HCT116 (cell line): ENCODE data around the gene CTNNA1. TPM values are rescaled to one million over a fixed set of nuclear protein-coding genes. Genes with fewer than 3 reads are reported as not detected.

Experiments used
- ATAC-seq: fragments of 200-7000 bp; cut with Tn5 transposase; 2 replicates; pipeline ENCODE4 v1.9.1; 2020; ENCODE audit warnings: mild to moderate bottlenecking, moderate library complexity
- BruUV-seq: library from RNA; stranded (reverse); fragments of 400-500 nt; replicated peaks from 2 replicates; lab custom pipeline; 2021; lab: Mats Ljungman, UMichigan
- CTCF ChIA-PET: fragments of 300-600 bp; sonication (Branson Sonifier 250); formaldehyde crosslinking; loops from one replicate; lab custom pipeline; 2021; ENCODE audit warnings: antibody characterized with exemption; lab: Charles Lee
- POLR2A ChIA-PET: fragments of 300-600, 350-600 bp; sonication (Branson Sonifier 250); formaldehyde crosslinking; loops from one replicate; lab custom pipeline; 2021; ENCODE audit warnings: antibody characterized with exemption; lab: Charles Lee
- RAD21 ChIA-PET, 2 experiments: fragments of 300-600 bp; sonication (Branson Sonifier 250); formaldehyde crosslinking; loops; one replicate each; lab custom pipeline; 2023; ENCODE audit warnings: low total read pairs in 2 of 2; ENCODE audit not compliant: uncharacterized antibody in 2 of 2, unreplicated experiment in 2 of 2, low non-redundant PET in 1 of 2; lab: Charles Lee
- DNase-seq: peaks from one replicate; pipeline ENCODE4 v3.0.0-alpha.2; 2010; ENCODE audit warnings: low read depth, low spot score
- H2AFZ ChIP-seq: fragments of 200-600 bp; shearing (Covaris generic), sonication (generic); 2 replicates; pipeline ENCODE4 v1.6.1; 2017; ENCODE audit warnings: low read depth, mixed run types, mixed read lengths, antibody characterized with exemption, low read length; ENCODE audit not compliant: poor library complexity, severe bottlenecking
- H3K27ac ChIP-seq: 2 replicates; pipeline ENCODE4 v1.5.1; 2012; ENCODE audit warnings: low read depth, low read length
- H3K27me3 ChIP-seq: fragments of 200-600 bp; sonication (generic); 2 replicates; pipeline ENCODE4 v1.6.1; 2016; ENCODE audit warnings: mixed run types, low read length, mixed read lengths; ENCODE audit not compliant: insufficient read depth
- H3K36me3 ChIP-seq, 2 experiments: fragments of 200-500 bp in 1 of 2; fragments of 200-600 bp in 1 of 2; sonication (Bioruptor generic) in 1 of 2; sonication (generic) in 1 of 2; 2 replicates each; pipeline versions ENCODE4 v1.5.1 to v1.6.1; 2014 to 2016; ENCODE audit warnings: low read length in 2 of 2, inconsistent platforms in 1 of 2, mixed read lengths in 1 of 2, mixed run types in 1 of 2; ENCODE audit not compliant: insufficient read depth in 2 of 2, control insufficient read depth in 1 of 2
- H3K4me1 ChIP-seq, 2 experiments: fragments of 200-600 bp in 1 of 2; sonication (generic) in 1 of 2; 2 replicates each; pipeline versions ENCODE4 v1.5.1 to v1.6.1; 2012 to 2017; ENCODE audit warnings: low read length in 2 of 2, inconsistent platforms in 1 of 2, mild to moderate bottlenecking in 1 of 2, mixed read lengths in 1 of 2, mixed run types in 1 of 2, moderate library complexity in 1 of 2; ENCODE audit not compliant: insufficient read depth in 2 of 2, control insufficient read depth in 1 of 2
- H3K4me2 ChIP-seq: fragments of 200-600 bp; sonication (generic); 2 replicates; pipeline ENCODE4 v1.6.1; 2017; ENCODE audit warnings: mixed run types, low read length, mixed read lengths
- H3K4me3 ChIP-seq, 2 experiments: fragments of 200-600 bp in 1 of 2; sonication (generic) in 1 of 2; replicated peaks in 1 of 2; 2 replicates each; pipeline ENCODE4 v1.5.1; 2011 to 2016; ENCODE audit warnings: low read length in 2 of 2, control low read depth in 1 of 2, low read depth in 1 of 2, mild to moderate bottlenecking in 1 of 2, mixed read lengths in 1 of 2, mixed run types in 1 of 2
- H3K79me2 ChIP-seq: fragments of 200-600 bp; sonication (generic); 2 replicates; pipeline ENCODE4 v1.6.1; 2017; ENCODE audit warnings: mild to moderate bottlenecking, mixed run types, low read length, moderate library complexity, mixed read lengths; ENCODE audit not compliant: insufficient read depth
- H3K9ac ChIP-seq: fragments of 200-600 bp; sonication (generic); 2 replicates; pipeline ENCODE4 v1.6.1; 2016; ENCODE audit warnings: low read length, mixed read lengths
- H3K9me2 ChIP-seq: fragments of 200-600 bp; sonication (generic), shearing (Covaris generic); 2 replicates; pipeline ENCODE4 v1.6.1; 2017; ENCODE audit warnings: mixed run types, mild to moderate bottlenecking, moderate library complexity; ENCODE audit not compliant: insufficient read depth
- H3K9me3 ChIP-seq, 2 experiments: fragments of 200-500 bp in 1 of 2; fragments of 200-600 bp in 1 of 2; sonication (Bioruptor generic) in 1 of 2; sonication (generic) in 1 of 2; 2 replicates each; pipeline ENCODE4 v1.6.1; 2014 to 2017; ENCODE audit warnings: low read length in 2 of 2, mixed read lengths in 2 of 2, inconsistent platforms in 1 of 2, low read depth in 1 of 2, mild to moderate bottlenecking in 1 of 2, mixed run types in 1 of 2, moderate library complexity in 1 of 2; ENCODE audit not compliant: control insufficient read depth in 1 of 2, insufficient read depth in 1 of 2
- H4K20me1 ChIP-seq: fragments of 200-600 bp; sonication (generic), shearing (Covaris generic); 2 replicates; pipeline ENCODE4 v1.6.1; 2017; ENCODE audit warnings: mixed run types, mild to moderate bottlenecking, moderate library complexity; ENCODE audit not compliant: insufficient read depth
- EGR1 ChIP-seq: IDR thresholded peaks from 2 replicates; pipeline ENCODE4 v1.6.1; 2012; ENCODE audit warnings: low read depth
- ELF1 ChIP-seq: IDR thresholded peaks from 2 replicates; pipeline ENCODE4 v1.6.1; 2012; ENCODE audit warnings: low read depth, borderline replicate concordance
- JUND ChIP-seq: IDR thresholded peaks from 2 replicates; pipeline ENCODE4 v1.6.1; 2012
- SIN3A ChIP-seq: IDR thresholded peaks from 2 replicates; pipeline ENCODE4 v1.6.1; 2012; ENCODE audit warnings: low read depth
- SP1 ChIP-seq: IDR thresholded peaks from 2 replicates; pipeline ENCODE4 v1.6.1; 2012; ENCODE audit warnings: low read depth
- SRF ChIP-seq: IDR thresholded peaks from 2 replicates; pipeline ENCODE4 v1.6.1; 2012; ENCODE audit warnings: low read depth
- ZNF274 ChIP-seq: fragments of 200-500 bp; sonication (Bioruptor generic); IDR thresholded peaks from 2 replicates; pipeline ENCODE4 v1.6.1; 2014; ENCODE audit warnings: mild to moderate bottlenecking, low read depth, low read length, inconsistent platforms
- intact Hi-C: fragments of 100-400 bp; cut with micrococcal nuclease; formaldehyde crosslinking; loops from 2 replicates; pipeline ENCODE4 v1.10.0; 2022
- total RNA-seq: library from RNA; stranded (reverse); gene quantifications from one replicate; pipeline ENCODE4 v1.2.1, GENCODE V29; 2021; ENCODE audit not compliant: unreplicated experiment
- TF ChIP-seq, protein P1 (sequence below): IDR thresholded peaks from 2 replicates; pipeline ENCODE4 v1.6.1; 2011; ENCODE audit warnings: mild to moderate bottlenecking, low read length, moderate library complexity; ENCODE audit not compliant: insufficient replicate concordance; ENCODE audit errors: extremely low read depth
- TF ChIP-seq, protein P2 (sequence below): IDR thresholded peaks from 2 replicates; pipeline ENCODE4 v1.6.1; 2012; ENCODE audit warnings: low read depth

The CTNNA1 gene
- total RNA-seq, 1 experiment from 2014 or later: 313 TPM

DNA sequence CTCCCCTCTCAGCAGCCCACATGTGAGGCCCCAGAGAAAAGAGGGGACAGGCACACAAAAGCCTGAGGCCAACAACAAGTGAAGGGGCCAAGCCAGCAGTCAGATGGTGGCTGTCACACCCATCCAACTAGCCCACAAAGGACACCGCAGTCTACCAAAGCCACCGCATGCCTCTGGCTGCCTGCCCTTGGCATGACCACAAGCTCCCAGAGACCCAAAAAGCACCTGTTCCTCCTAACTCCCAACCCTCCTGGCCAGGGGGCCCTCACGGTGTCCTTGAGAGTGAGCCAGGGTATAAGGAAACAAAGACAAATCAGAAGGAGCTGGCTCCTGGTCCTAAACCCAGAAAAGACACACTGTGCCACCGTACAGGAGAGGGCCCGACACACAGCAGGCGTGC lies 199.7 kb downstream of the CTNNA1 start:
- Histone ChIP-seq H3K4me1 (no peaks in the 10 kb centered on the region), H3K27ac (no peak overlapping the region), H4K20me1 (no peaks in the 10 kb centered on the region), H3K4me3 (no peak overlapping the region), H2AFZ (no peak overlapping the region), H3K9ac (no peak overlapping the region), H3K9me2 (no peaks in the 10 kb centered on the region), H3K36me3 (no peaks in the 10 kb centered on the region), H3K27me3 (no peaks in the 10 kb centered on the region), H3K4me2 (no peak overlapping the region), H3K9me3 (no peaks in the 10 kb centered on the region), H3K79me2 (no peaks in the 10 kb centered on the region)
- TF ChIP-seq SP1 (no peak), SRF (no peak), JUND (no peak), ELF1 (no peak), EGR1 (no peak), SIN3A (no peak), ZNF274 (no peak)
- TF ChIP-seq, protein P1, sequence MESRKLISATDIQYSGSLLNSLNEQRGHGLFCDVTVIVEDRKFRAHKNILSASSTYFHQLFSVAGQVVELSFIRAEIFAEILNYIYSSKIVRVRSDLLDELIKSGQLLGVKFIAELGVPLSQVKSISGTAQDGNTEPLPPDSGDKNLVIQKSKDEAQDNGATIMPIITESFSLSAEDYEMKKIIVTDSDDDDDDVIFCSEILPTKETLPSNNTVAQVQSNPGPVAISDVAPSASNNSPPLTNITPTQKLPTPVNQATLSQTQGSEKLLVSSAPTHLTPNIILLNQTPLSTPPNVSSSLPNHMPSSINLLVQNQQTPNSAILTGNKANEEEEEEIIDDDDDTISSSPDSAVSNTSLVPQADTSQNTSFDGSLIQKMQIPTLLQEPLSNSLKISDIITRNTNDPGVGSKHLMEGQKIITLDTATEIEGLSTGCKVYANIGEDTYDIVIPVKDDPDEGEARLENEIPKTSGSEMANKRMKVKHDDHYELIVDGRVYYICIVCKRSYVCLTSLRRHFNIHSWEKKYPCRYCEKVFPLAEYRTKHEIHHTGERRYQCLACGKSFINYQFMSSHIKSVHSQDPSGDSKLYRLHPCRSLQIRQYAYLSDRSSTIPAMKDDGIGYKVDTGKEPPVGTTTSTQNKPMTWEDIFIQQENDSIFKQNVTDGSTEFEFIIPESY: no peak
- TF ChIP-seq, protein P2, sequence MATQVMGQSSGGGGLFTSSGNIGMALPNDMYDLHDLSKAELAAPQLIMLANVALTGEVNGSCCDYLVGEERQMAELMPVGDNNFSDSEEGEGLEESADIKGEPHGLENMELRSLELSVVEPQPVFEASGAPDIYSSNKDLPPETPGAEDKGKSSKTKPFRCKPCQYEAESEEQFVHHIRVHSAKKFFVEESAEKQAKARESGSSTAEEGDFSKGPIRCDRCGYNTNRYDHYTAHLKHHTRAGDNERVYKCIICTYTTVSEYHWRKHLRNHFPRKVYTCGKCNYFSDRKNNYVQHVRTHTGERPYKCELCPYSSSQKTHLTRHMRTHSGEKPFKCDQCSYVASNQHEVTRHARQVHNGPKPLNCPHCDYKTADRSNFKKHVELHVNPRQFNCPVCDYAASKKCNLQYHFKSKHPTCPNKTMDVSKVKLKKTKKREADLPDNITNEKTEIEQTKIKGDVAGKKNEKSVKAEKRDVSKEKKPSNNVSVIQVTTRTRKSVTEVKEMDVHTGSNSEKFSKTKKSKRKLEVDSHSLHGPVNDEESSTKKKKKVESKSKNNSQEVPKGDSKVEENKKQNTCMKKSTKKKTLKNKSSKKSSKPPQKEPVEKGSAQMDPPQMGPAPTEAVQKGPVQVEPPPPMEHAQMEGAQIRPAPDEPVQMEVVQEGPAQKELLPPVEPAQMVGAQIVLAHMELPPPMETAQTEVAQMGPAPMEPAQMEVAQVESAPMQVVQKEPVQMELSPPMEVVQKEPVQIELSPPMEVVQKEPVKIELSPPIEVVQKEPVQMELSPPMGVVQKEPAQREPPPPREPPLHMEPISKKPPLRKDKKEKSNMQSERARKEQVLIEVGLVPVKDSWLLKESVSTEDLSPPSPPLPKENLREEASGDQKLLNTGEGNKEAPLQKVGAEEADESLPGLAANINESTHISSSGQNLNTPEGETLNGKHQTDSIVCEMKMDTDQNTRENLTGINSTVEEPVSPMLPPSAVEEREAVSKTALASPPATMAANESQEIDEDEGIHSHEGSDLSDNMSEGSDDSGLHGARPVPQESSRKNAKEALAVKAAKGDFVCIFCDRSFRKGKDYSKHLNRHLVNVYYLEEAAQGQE: no peak
- DNase-seq (no peak), ATAC-seq (no peak)
- intact Hi-C loops: no loop called here
- RAD21 ChIA-PET: no interaction called here
- CTCF ChIA-PET: no interaction called here
- POLR2A ChIA-PET: no interaction called here
- no TSS peak for BruUV-seq
